Measurements from ENCODE around the gene TEC.
A peak's percentile ranks its signal among the peaks of the same experiment; 100 is the strongest.

Gene TEC

DNA sequence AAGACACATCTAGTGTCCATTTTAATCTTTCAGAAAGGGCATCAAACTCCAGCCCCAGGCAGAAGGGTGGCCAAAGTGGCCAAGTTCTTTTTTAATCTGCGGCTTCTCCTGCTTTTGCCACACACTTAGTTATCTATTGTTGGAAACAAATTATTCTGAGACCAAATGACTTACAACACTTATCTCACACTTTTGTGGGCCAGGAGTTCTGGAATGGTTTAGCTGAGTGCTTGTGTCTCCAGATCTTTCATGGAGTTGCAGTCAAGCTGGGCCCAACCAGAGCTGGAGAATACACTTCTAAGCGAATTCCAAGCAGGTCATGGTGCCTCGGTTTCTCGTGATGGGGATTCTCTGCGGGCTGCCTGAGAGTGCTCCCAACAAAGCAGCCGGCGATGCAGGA is 139.5 kb downstream of the TEC start:
- no peak for DNase-seq
- TF ChIP-seq POLR2A (IDR thresholded peaks at IDR 0.05; ENCODE audit: low read length), result no peak
- TF ChIP-seq GATA1 (IDR thresholded peaks at IDR 0.05; ENCODE audit: low read depth, low read length), result no peak

DNA sequence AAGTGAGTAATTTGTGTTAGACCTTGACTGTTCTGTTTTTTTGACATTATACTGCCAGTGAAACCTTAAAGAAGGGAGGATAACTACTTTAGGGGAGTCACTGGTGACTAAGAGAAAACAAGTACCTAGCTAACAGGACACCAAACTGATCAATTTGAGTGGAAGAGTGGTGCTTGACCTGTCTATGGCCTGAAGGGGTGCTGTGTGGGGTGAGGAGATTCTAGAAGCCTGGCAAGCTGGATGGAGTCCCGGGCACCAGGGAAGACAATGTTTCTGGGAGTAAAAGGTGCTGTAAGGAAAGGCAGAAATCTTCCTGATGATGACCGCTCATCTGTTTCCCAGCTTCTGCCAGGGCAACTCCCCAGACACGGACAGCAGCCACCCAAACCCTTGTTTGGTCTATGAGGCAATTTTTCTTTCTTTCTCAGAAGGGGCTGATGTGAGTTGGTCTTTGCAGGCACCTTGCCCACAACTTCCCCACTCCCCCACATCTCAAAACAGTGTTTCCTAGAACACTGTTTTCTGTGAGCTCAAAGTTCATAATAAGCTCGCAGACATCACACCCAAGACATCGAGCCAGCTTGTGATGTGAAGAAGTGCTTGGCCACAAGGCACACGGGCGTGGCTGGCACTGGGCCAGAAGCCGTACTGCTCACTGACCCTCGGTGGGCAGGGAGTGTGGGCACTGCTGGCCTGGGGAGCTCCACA is 140.2 kb downstream of the TEC start:
- TF ChIP-seq GATA1 (IDR thresholded peaks at IDR 0.05; ENCODE audit: low read depth, low read length), result no peak
- no peak for TF ChIP-seq POLR2A (IDR thresholded peaks at IDR 0.05; ENCODE audit: low read length)
- DNase-seq, result peak; percentile 31 to 37

DNA sequence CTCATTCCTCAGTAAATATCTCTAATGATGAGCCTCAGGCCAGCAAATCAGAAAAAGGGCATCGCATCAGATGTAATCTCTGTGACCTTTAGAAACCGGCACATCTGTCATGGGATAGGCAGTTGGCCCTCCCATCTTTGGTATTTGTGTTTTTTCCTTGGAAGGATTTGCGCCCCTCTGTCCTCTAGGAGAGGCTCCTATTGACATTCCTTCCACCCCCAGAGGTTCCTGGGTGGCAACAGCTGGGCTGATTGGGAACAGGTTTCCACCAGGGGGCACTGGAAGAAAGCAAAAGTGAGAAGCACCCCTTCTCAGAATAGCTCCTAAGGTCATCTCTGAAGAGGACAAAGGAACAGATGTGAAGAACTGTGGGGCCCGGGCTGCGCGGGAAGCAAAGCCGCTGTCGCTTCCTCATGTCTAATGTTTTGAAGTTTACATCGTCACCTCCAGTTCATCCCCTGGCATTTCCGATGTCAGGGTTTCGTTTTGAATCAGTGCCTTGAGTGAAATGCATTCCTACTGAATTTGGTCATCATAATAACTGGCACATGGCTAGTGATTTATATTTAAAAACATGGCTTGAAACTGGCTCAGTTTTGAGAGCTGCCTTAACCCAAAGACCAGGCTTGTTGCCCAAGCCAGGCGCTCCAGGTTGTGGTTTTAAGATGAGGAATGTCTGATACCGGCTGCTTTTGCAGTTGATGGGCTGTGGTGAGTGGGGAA is 141.8 kb downstream of the TEC start:
- no peak for TF ChIP-seq POLR2A (IDR thresholded peaks at IDR 0.05; ENCODE audit: low read length)
- TF ChIP-seq GATA1 (IDR thresholded peaks at IDR 0.05; ENCODE audit: low read depth, low read length), result no peak
- peak; percentile 71 to 83 for DNase-seq

DNA sequence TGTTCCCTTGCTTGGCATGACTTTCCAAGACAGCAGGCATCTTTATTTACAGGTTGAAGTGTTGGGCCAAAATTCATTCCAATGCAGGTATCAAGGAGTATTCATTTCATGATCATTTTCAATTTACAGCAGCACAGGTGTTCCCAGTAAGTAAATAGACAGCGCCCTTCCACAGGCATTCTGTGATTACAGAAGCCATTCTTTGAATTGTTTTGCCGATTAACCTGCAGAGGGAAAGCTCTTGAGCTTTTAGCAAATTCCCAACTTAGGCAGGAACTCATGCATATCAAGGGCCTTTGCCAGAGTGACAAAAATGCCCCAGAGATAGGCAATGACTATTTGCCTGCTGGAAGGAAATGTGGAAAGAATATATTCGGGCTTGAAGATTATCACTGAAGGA is 142.4 kb downstream of the TEC start:
- DNase-seq, result no peak
- TF ChIP-seq POLR2A (IDR thresholded peaks at IDR 0.05; ENCODE audit: low read length) (no peak), GATA1 (IDR thresholded peaks at IDR 0.05; ENCODE audit: low read depth, low read length) (no peak)

DNA sequence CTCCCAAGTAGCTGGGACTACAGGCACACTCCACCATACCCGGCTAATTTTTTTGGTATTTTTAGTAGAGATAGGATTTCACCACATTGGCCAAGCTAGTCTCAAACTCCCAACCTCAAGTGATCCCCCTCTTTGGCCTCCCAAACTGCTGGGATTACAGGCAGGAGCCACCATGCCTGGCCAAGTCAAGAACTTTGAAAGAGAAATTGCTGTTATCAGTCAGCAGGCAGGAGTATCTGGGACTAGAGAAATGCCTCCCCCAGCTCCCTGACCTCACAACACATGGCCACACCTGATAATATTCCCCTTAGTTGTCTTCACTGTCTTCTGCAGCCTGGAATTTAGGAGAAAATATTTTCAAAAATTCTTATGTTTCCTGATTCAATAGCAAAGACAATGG is 143.0 kb downstream of the TEC start:
- TF ChIP-seq POLR2A (IDR thresholded peaks at IDR 0.05; ENCODE audit: low read length), result no peak
- no peak for TF ChIP-seq GATA1 (IDR thresholded peaks at IDR 0.05; ENCODE audit: low read depth, low read length)
- peak in 1 of 2 experiments; percentile 17 for DNase-seq

DNA sequence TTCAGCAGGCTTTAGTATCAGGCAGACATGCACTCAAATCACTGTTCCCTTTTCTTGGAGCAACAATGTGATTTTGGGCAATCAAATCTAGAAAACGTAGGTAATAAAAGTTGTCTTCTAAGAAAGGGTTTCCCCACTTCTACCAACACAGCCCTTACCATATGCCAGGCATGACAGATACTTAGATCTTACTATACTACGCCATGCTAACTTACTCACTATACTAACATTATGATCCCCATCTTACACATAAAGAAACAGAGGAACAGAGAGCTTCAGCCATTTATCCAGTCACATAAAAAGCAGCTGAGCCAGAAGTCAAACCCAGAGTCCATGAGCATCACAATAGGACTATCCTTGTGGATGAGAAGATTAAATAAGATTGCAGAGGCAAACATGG is 144.8 kb downstream of the TEC start:
- no peak for TF ChIP-seq POLR2A (IDR thresholded peaks at IDR 0.05; ENCODE audit: low read length)
- no peak for TF ChIP-seq GATA1 (IDR thresholded peaks at IDR 0.05; ENCODE audit: low read depth, low read length)
- DNase-seq, result no peak

DNA sequence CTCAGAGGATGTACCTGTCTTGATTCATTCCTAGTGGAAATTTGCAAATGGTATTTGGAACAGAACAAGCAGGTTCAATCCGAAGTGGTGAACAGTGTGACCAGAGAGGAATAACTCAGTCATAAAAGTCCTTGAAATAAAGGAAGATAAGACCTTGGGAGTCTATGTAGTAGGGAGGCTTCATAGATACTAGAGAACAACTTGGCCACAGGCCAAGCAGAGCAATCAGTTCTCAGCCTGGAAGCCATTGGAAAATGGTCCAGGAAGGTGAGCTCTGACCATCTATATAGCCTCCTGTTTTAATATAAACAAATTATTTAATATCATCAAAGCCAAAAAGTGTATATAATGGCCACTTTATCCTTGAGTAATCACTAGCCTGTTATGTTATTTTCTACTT is 146.9 kb downstream of the TEC start:
- TF ChIP-seq GATA1 (IDR thresholded peaks at IDR 0.05; ENCODE audit: low read depth, low read length) (no peak), POLR2A (IDR thresholded peaks at IDR 0.05; ENCODE audit: low read length) (no peak)
- DNase-seq, result no peak

DNA sequence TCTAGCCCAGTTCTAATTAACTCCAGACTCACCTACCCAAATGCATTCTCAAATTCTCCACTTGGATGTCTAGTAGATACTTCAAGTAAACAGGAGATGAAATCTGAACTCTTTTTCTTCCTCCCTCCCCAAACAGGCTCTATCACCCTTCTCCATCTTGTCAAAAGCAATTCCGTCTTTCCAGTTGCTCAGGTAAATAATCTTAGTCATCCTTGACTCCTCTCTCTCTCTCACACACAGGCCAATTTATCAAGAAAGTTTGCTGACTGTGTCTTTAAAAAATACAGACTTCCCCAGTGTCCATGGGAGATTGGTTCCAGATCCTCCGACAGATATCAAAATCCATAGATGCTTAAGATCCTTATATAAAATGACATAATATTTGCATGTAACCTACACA is 148.5 kb downstream of the TEC start:
- TF ChIP-seq GATA1 (IDR thresholded peaks at IDR 0.05; ENCODE audit: low read depth, low read length), result no peak
- no peak for TF ChIP-seq POLR2A (IDR thresholded peaks at IDR 0.05; ENCODE audit: low read length)
- DNase-seq, result no peak

DNA sequence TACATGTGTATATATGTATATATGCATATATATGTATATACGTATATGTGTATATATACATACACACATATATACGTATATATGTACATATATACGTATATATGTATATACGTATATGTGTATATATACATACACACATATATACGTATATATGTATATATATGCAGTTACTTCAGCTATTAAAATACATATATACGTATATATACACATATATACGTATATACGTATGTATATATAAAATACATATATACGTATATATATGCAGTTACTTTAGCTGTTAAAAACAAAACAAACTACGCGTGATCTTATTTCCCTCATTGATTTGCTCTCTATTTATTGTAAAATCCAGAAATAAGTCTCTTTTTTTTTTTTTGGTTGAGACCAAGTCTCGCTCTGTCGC is 149.5 kb downstream of the TEC start:
- no peak for TF ChIP-seq POLR2A (IDR thresholded peaks at IDR 0.05; ENCODE audit: low read length)
- TF ChIP-seq GATA1 (IDR thresholded peaks at IDR 0.05; ENCODE audit: low read depth, low read length), result no peak
- DNase-seq, result no peak

DNA sequence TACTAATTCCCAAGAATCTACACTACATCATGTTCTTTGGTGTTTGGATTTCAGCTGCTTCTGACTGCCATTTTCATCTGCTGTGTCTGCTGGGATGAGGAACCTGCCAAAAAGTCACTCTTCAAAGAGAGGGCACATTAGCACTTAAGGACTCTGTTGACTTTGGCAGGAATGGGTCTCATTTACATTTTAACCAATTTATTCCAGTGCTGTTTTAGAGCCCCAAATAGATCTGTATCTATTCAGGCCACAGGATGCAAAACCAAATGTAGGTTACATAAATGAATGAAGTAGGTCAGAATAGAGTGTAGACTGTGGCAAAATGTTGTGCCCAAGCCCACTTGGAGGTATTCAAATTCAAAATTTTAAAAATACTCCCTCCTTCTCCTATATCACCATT is 150.0 kb downstream of the TEC start:
- no peak for TF ChIP-seq POLR2A (IDR thresholded peaks at IDR 0.05; ENCODE audit: low read length)
- no peak for TF ChIP-seq GATA1 (IDR thresholded peaks at IDR 0.05; ENCODE audit: low read depth, low read length)
- DNase-seq, result no peak

DNA sequence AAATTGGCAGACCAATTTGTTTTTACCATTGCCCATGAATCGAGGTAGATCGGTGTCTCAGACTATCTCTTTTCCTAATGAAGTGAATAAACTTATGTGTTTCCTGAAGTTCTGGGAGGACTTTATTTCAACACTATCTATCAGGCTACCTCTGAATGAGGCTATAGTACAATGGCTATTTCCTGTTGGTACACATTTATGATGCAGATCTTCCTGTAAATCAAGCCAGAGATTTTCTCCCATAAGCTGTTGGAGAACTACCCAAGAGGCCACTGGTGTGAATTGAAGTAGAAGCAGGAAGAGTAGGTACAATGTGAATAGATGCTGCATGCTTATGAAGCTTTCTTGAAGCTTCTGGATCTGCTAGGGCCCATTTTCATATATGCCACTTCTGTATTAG is 151.6 kb downstream of the TEC start:
- TF ChIP-seq GATA1 (IDR thresholded peaks at IDR 0.05; ENCODE audit: low read depth, low read length), result no peak
- no peak for TF ChIP-seq POLR2A (IDR thresholded peaks at IDR 0.05; ENCODE audit: low read length)
- DNase-seq, result no peak

DNA sequence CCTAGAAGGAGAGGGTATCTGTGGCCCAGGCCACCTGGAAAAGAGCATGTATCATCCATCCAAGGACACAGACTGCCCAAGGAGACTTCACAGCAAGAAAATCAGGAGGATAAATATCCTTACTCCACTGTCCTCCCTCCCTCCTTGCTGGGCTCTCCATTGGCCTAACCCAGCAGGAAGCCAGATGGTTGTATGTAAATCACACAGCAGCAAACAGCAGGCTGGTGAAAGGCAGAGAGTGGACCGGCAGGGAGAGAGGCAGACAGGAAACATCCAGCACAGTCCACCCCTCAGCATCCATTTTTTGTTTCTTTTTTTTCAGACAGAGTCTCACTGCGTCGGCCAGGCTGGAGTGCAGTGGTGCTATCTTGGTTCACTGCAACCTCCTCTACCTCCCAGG is 153.1 kb downstream of the TEC start:
- no peak for DNase-seq
- no peak for TF ChIP-seq POLR2A (IDR thresholded peaks at IDR 0.05; ENCODE audit: low read length)
- TF ChIP-seq GATA1 (IDR thresholded peaks at IDR 0.05; ENCODE audit: low read depth, low read length), result no peak

DNA sequence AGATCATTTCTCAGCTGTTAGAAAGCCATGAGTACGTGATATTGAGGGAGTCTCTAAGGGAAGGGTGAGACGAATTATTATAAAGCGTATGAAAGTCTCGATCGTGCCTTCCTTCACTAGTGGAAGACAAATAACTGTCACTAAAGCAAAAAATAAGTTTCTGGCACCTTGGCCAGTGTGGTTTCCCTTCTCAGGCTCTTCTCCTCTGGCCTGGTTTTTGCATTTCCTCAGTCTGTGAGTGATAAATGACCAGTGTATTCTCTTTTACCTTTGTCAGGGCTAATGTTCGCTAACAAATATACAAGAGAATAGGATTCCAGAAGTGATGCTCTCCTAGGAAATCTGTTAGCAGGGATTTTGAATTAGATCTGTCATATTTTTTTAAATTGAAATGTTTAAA is 155.2 kb downstream of the TEC start:
- no peak for TF ChIP-seq POLR2A (IDR thresholded peaks at IDR 0.05; ENCODE audit: low read length)
- no peak for TF ChIP-seq GATA1 (IDR thresholded peaks at IDR 0.05; ENCODE audit: low read depth, low read length)
- no peak for DNase-seq

DNA sequence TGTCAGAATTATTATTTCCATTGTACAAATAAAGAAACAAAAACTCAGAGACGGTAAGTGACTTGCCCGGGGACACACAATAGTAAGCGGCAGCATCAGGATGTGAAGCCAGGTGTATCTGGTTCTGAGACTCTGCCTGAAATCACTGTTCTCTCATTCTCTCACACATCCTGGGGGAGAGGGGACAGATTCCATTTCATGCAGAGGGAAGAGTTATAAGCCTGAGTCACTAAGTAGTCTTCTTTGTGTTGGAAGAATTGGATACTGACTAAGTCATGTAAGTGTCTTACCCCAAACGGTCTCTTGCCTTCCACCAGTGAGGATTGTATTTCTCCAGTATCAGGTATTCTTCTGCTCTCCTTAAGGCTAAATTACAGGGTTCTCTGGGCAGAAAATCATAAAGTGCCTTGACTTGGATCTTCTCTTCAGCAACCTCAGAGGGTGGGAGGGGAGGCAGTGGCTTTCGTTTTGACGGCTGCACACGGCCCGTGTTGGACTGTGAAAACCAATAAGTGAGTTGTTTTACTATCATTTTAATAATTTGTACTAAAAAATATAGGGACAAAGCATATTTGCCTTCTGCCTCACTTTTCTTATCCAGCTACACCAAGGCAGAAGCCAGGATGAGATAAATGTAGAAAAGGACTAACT is 157.5 kb downstream of the TEC start:
- DNase-seq, result no peak

More for the DNA sequence above, 157.5 kb downstream of the TEC start:
- TF ChIP-seq GATA1 (IDR thresholded peaks at IDR 0.05; ENCODE audit: low read depth, low read length) (no peak), POLR2A (IDR thresholded peaks at IDR 0.05; ENCODE audit: low read length) (no peak)

Data from erythroblast (primary cell).